NCI-H446 (cell line): Measurements from ENCODE around the gene EGFL7.
"Not testable (repeated sequence)": the region's sequence is repeated elsewhere in the genome, so short reads cannot be mapped to it uniquely, and the experiment has no call there.

Experiments used
- DNase-seq, 2 experiments: peaks; one replicate each; lab custom pipeline; 2025; lab: John Stamatoyannopoulos, UW

The EGFL7 gene

GRCh38 chr9:136697821-136698526 is 35.3 kb downstream of the EGFL7 start:
- DNase-seq, result no peak

GRCh38 chr9:136698635-136699246 is 36.0 kb downstream of the EGFL7 start:
- DNase-seq, result no peak

- DNase-seq, result no peak
Measured at GRCh38 chr9:136700304-136700703, 37.6 kb downstream of the EGFL7 start.

- DNase-seq, result no peak
Measured at GRCh38 chr9:136700959-136701667, 38.4 kb downstream of the EGFL7 start.

GRCh38 chr9:136701668-136702053 is 38.9 kb downstream of the EGFL7 start:
- no peak for DNase-seq

GRCh38 chr9:136703276-136703860 is 40.7 kb downstream of the EGFL7 start:
- DNase-seq, result no peak

- not testable (repeated sequence) for DNase-seq
Measured at GRCh38 chr9:136704741-136705140, 42.0 kb downstream of the EGFL7 start.

GRCh38 chr9:136705564-136705963 is 42.8 kb downstream of the EGFL7 start:
- no peak for DNase-seq

GRCh38 chr9:136707011-136707410 is 44.3 kb downstream of the EGFL7 start:
- DNase-seq, result no peak

- DNase-seq, result no peak
Measured at GRCh38 chr9:136707849-136708517, 45.3 kb downstream of the EGFL7 start.

GRCh38 chr9:136709454-136710109 is 46.9 kb downstream of the EGFL7 start:
- no peak for DNase-seq

GRCh38 chr9:136710543-136710942 is 47.8 kb downstream of the EGFL7 start:
- no peak for DNase-seq

GRCh38 chr9:136711219-136711648 is 48.5 kb downstream of the EGFL7 start:
- DNase-seq, result not testable (repeated sequence)

GRCh38 chr9:136711751-136712689 is 49.3 kb downstream of the EGFL7 start, which contains the start of gene DIPK1B:
Gene DIPK1B (plus strand): TSS chr9:136712572. CDS start chr9:136712666, 94 bp downstream.
- peak in 1 of 2 experiments; percentile 22 for DNase-seq

GRCh38 chr9:136712690-136713544 is 50.2 kb downstream of the EGFL7 start:
- no peak for DNase-seq

GRCh38 chr9:136713550-136713949 is 50.8 kb downstream of the EGFL7 start:
- DNase-seq, result peak in 1 of 2 experiments; percentile 52

GRCh38 chr9:136714096-136714892 is 51.6 kb downstream of the EGFL7 start:
- DNase-seq, result no peak

GRCh38 chr9:136714893-136715274 is 52.2 kb downstream of the EGFL7 start:
- DNase-seq, result no peak

- no peak for DNase-seq
Measured at GRCh38 chr9:136717399-136717798, 54.7 kb downstream of the EGFL7 start.
